WI38 (cell line): Measurements from ENCODE around the gene LLCFC1.

Experiments
- H3K4me3 ChIP-seq: 2 replicates; pipeline ENCODE4 v1.5.1; 2011; ENCODE audit warnings: low read depth, mild to moderate bottlenecking, control low read depth, low read length
- CTCF ChIP-seq: IDR thresholded peaks from 2 replicates; pipeline ENCODE4 v1.5.1; 2012; ENCODE audit warnings: low read depth, mild to moderate bottlenecking, control low read depth, low read length

The LLCFC1 gene

GRCh38 chr7:142932386-142933091, 6.7 kb upstream of the LLCFC1 start:
- no peak for TF ChIP-seq CTCF
- H3K4me3 ChIP-seq, result no peak overlapping the region

GRCh38 chr7:142933092-142933475, 6.2 kb upstream of the LLCFC1 start:
- TF ChIP-seq CTCF, result no peak
- H3K4me3 ChIP-seq, result no peak overlapping the region

- TF ChIP-seq CTCF, result no peak
- no peak within 1 kb of the TSS for H3K4me3 ChIP-seq
These were observed 5.7 kb upstream of the LLCFC1 start, which contains the start of gene TRPV5 for GRCh38 chr7:142933624-142934023. Gene TRPV5, minus strand, starts transcription at chr7:142933746. Its CDS starts 287 bp downstream, at chr7:142933459.

- no peak overlapping the region for H3K4me3 ChIP-seq
- no peak for TF ChIP-seq CTCF
These were observed 5.2 kb upstream of the LLCFC1 start for GRCh38 chr7:142934056-142934455.

- H3K4me3 ChIP-seq, result no peak overlapping the region
- no peak for TF ChIP-seq CTCF
These were observed 3.2 kb upstream of the LLCFC1 start for GRCh38 chr7:142935941-142936565.

- no peak overlapping the region for H3K4me3 ChIP-seq
- TF ChIP-seq CTCF, result no peak
These were observed 673 bp upstream of the LLCFC1 start for GRCh38 chr7:142938611-142939010.

GRCh38 chr7:142940966-142941535, 1.8 kb downstream of the LLCFC1 start:
- TF ChIP-seq CTCF, result no peak
- no peak overlapping the region for H3K4me3 ChIP-seq
